ENCODE results near the gene NUP214. TPM values are rescaled to one million over a fixed set of nuclear protein-coding genes. Genes with fewer than 3 reads are reported as not detected.
"Not testable (repeated sequence)": the region's sequence is repeated elsewhere in the genome, so short reads cannot be mapped to it uniquely, and the experiment has no call there.

NUP214 gene
- total RNA-seq, 1 donor: 53.0 TPM

DNA sequence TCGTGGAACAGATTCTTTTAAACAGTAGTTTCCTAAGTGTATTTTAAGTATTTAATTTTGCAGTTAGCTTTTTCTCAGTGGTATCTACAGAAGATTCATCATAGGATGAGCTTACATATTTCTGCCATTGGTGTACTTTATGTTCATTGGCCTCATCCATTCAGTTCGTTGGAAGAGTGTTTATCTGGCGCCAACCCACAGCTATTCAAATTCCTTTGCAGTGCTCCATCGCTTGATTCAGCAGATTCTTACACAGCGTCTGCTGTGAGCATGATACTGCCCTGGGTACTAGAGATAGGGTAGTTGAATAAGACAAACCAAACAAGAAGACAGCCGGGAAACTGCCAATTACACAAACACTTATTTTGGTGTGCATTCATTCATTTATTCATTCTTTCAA is 55.1 kb downstream of the NUP214 start:
- H3K4me1 ChIP-seq (ENCODE audit: insufficient read depth, low read length): peaks cover 16% of the 10 kb centered on the region
- no peak overlapping the region for H3K4me3 ChIP-seq (ENCODE audit: low read length)
- H3K9me3 ChIP-seq (ENCODE audit: low read depth, low read length): no peaks in the 10 kb centered on the region
- H3K27me3 ChIP-seq (ENCODE audit: insufficient read depth, low read length): no peaks in the 10 kb centered on the region

DNA sequence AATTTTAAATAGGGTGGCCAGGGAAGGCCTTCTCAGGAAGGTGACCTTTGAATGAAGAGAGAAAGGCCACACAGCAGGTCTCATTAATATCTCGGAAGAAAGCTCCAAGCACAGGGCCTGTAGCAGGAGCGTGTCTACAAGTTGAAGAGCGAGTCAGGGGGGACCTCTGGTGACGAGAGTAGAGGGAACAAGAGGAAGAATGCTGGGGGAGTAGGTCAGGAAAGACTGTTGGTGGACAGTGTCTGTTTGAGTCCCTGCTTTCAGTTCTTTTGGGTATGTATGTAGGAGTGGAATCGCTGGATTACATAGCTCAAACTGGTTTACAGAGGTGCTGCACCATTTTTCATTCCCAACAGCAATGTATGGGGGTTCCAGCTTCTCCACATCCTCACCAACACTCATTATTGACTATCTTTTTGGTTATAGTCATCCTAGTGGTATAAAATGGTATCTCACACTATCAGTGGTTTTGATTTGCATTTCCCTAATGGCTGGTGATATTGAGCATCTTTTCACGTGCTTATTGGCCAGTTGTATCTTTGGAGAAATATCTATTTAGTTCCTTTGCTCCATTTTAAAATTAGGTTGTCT is 55.8 kb downstream of the NUP214 start:
- H3K9me3 ChIP-seq (ENCODE audit: low read depth, low read length): no peaks in the 10 kb centered on the region
- H3K27me3 ChIP-seq (ENCODE audit: insufficient read depth, low read length): no peaks in the 10 kb centered on the region
- peaks cover 16% of the 10 kb centered on the region for H3K4me1 ChIP-seq (ENCODE audit: insufficient read depth, low read length)
- no peak overlapping the region for H3K4me3 ChIP-seq (ENCODE audit: low read length)

DNA sequence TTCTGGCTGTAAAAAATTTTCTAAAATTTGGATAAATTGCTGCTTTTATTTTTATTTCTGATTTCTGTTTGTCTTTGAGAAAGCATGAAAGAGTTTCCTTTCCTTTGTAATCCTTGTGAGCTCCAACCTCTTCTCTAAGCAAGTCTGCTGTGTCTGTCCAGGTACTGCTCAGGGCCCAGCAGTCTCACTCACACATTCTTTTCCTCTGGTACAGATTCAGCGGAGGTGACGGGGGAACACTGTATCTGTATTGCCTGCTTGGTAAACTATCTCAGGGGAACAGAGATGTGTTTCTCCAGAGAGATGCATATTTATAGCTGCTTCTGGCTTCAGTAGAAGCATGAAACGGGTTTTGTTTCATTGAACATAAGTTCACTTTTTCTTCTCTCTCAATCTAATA is 60.5 kb downstream of the NUP214 start:
- H3K9me3 ChIP-seq (ENCODE audit: low read depth, low read length): no peaks in the 10 kb centered on the region
- H3K4me3 ChIP-seq (ENCODE audit: low read length): no peak overlapping the region
- H3K27me3 ChIP-seq (ENCODE audit: insufficient read depth, low read length): no peaks in the 10 kb centered on the region
- no peaks in the 10 kb centered on the region for H3K4me1 ChIP-seq (ENCODE audit: insufficient read depth, low read length)

DNA sequence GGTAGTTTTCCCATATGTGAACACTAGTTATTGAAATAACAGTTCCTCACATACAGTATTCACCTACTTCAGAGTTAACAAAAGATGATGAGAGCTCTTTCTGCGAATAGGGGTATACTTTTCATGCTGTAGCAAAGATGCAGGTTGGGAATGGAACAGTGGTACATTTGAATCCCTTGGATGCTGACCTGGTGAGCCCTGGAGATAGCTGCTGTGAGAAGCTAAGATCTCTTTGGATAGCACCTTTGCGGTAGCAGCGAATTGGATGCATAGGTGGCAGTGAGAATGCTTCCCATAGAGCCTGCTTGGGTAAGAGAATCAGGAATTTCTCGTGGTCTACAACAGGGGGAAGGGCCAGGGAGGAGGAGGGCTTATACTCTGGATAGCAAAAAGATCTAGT is 61.2 kb downstream of the NUP214 start:
- H3K4me1 ChIP-seq (ENCODE audit: insufficient read depth, low read length): no peaks in the 10 kb centered on the region
- H3K9me3 ChIP-seq (ENCODE audit: low read depth, low read length): no peaks in the 10 kb centered on the region
- H3K4me3 ChIP-seq (ENCODE audit: low read length): no peak overlapping the region
- H3K27me3 ChIP-seq (ENCODE audit: insufficient read depth, low read length): no peaks in the 10 kb centered on the region

DNA sequence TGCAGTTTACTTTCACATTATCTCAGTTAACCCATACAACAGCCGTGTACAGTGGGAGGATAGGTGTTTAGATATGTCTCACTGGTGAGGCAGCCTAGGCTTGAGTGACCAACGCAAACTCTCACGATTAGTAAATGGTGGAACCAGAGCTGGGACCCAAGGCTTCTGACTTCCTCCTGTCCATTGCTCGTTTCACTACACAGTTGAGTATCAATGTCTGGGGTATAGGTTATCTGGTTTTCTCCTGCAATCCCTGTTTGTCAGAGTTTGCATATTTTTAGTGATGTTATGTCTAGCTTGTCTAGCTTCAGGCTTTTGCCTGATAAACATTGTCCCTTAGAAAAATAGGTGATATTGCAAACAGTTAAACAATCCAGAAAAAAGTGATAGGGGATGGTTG is 62.6 kb downstream of the NUP214 start:
- Histone ChIP-seq H3K9me3 (ENCODE audit: low read depth, low read length) (no peaks in the 10 kb centered on the region), H3K4me1 (ENCODE audit: insufficient read depth, low read length) (no peaks in the 10 kb centered on the region), H3K27me3 (ENCODE audit: insufficient read depth, low read length) (no peaks in the 10 kb centered on the region), H3K4me3 (ENCODE audit: low read length) (no peak overlapping the region)

DNA sequence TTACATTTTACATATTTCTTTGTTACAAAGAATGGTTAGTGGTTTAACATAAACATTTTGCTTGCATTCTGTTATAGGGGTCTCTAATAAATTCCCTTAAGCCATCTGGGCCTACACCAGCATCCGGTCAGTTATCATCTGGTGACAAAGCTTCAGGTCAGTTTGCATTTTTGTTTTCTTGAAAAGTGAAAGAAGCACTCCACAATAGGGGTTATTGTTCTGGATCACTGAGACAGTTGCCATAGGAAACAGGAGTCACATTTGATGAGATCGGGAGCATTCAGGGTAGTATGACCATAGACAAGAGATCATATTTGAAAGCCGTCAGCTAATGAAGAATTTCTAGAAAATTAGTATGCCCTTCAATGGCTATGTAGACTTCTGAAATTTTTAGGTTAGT is 63.6 kb downstream of the NUP214 start:
- Histone ChIP-seq H3K4me3 (ENCODE audit: low read length) (no peak overlapping the region), H3K27me3 (ENCODE audit: insufficient read depth, low read length) (no peaks in the 10 kb centered on the region)

DNA sequence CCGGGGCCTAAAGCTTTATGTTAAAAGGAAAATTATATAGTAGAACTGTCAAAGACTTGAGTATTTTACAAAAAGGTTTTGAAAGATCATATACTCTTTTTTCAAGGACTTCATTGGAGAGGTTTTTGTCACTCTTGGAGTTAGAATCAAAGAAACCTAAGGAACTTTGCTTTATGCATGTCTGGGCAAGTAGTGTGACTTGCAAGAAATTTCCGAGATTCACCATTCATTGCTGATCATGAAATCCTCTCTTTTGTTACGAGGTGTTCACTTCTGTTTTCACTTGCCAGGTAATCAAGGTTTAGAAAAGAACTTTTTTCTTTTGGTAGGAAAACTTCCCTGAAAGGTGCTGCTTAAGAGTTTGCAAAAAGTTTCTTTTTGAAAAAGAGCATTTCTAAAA is 64.8 kb downstream of the NUP214 start:
- no peaks in the 10 kb centered on the region for H3K27me3 ChIP-seq (ENCODE audit: insufficient read depth, low read length)

More for the DNA sequence above, 63.6 kb downstream of the NUP214 start:
- Histone ChIP-seq H3K9me3 (ENCODE audit: low read depth, low read length) (no peaks in the 10 kb centered on the region), H3K4me1 (ENCODE audit: insufficient read depth, low read length) (no peaks in the 10 kb centered on the region)

DNA sequence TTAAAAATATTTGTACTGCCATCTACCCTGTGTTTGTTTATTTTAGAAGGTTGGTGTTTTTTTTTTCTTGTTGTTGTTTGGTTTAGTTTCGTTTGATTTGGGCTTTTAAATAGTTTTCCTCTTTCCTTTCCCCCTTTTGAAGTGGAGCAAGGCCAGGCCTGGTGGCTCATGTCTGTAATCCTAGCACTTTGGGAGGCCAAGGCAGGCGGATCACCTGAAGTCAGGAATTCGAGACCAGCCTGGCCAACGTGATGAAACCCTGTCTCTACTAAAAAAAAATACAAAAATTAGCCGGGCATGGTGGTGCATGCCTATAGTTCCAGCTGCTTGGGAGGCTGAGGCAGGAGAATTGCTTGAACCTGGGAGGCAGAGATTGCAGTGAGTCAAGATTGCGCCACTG is 65.6 kb downstream of the NUP214 start:
- H3K9me3 ChIP-seq (ENCODE audit: low read depth, low read length); H3K27me3 ChIP-seq (ENCODE audit: insufficient read depth, low read length); H3K4me3 ChIP-seq (ENCODE audit: low read length); H3K4me1 ChIP-seq (ENCODE audit: insufficient read depth, low read length): not testable (repeated sequence)

More for the DNA sequence above, 64.8 kb downstream of the NUP214 start:
- H3K9me3 ChIP-seq (ENCODE audit: low read depth, low read length): no peaks in the 10 kb centered on the region
- H3K4me1 ChIP-seq (ENCODE audit: insufficient read depth, low read length): no peaks in the 10 kb centered on the region
- no peak overlapping the region for H3K4me3 ChIP-seq (ENCODE audit: low read length)

DNA sequence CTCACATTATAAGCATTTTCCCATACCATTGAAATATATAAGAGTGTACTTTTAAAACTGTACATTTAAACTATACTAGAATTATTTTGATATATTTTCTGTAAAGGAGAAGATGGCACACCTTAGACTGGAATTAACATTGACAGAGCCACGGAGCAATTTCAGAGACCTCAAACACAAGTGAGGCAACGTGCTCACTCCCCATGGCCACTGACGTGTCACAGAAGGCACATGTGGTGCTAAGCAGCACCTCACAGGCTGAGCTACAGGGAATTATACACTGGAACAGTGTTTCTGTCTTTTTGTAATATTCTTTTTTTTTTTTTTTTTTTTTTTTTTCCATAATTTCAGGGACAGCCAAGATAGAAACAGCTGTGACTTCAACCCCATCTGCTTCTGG is 66.5 kb downstream of the NUP214 start:
- H3K9me3 ChIP-seq (ENCODE audit: low read depth, low read length): no peaks in the 10 kb centered on the region
- no peaks in the 10 kb centered on the region for H3K27me3 ChIP-seq (ENCODE audit: insufficient read depth, low read length)
- H3K4me1 ChIP-seq (ENCODE audit: insufficient read depth, low read length): no peaks in the 10 kb centered on the region
- H3K4me3 ChIP-seq (ENCODE audit: low read length): no peak overlapping the region

DNA sequence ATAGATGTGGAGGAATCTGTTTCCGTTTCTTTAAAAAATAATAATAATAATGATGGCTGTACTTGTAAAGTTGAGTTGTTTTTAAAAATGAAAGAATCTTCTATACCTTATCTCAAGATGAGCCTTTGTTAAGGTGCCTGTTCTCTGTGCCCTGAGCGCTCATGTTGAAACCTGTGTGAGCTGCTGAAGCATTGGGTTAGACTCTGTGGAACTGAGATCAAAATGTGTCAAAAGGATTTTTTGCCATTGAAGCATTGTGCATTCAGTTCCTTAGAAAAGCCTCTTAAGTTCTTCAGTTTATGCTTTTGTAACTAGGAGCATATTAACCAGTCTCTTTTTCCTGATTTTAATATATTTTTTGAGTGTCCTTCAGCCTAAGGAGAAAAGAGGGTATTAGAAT is 67.7 kb downstream of the NUP214 start:
- no peaks in the 10 kb centered on the region for H3K27me3 ChIP-seq (ENCODE audit: insufficient read depth, low read length)
- no peaks in the 10 kb centered on the region for H3K9me3 ChIP-seq (ENCODE audit: low read depth, low read length)
- no peak overlapping the region for H3K4me3 ChIP-seq (ENCODE audit: low read length)
- H3K4me1 ChIP-seq (ENCODE audit: insufficient read depth, low read length): no peaks in the 10 kb centered on the region

DNA sequence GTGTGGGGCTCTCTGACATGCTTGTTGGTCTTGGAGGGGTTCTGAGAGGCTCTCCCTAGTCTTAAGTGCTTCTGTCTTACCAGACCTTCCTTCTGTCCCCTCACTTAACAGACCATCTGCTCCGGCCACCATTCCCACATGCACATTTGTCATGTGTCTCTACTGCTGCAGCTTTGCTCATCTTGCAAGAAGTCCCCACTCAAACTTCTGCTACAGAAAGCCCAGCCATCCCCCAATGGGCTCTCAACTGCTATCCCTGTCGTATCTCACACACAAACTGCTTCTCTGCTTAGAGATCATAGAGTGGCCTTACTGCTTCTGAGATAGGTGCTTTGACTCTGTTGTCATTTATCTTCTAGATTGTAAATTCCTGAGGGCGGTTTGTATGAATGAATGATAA is 69.4 kb downstream of the NUP214 start:
- H3K9me3 ChIP-seq (ENCODE audit: low read depth, low read length): no peaks in the 10 kb centered on the region
- no peaks in the 10 kb centered on the region for H3K4me1 ChIP-seq (ENCODE audit: insufficient read depth, low read length)
- no peaks in the 10 kb centered on the region for H3K27me3 ChIP-seq (ENCODE audit: insufficient read depth, low read length)
- no peak overlapping the region for H3K4me3 ChIP-seq (ENCODE audit: low read length)

DNA sequence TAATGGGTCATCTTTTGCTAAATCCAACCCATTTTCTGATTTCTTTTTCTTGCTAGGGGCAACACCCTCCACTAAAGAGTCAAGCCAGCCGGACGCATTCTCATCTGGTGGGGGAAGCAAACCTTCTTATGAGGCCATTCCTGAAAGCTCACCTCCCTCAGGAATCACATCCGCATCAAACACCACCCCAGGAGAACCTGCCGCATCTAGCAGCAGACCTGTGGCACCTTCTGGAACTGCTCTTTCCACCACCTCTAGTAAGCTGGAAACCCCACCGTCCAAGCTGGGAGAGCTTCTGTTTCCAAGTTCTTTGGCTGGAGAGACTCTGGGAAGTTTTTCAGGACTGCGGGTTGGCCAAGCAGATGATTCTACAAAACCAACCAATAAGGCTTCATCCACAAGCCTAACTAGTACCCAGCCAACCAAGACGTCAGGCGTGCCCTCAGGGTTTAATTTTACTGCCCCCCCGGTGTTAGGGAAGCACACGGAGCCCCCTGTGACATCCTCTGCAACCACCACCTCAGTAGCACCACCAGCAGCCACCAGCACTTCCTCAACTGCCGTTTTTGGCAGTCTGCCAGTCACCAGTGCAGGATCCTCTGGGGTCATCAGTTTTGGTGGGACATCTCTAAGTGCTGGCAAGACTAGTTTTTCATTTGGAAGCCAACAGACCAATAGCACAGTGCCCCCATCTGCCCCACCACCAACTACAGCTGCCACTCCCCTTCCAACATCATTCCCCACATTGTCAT is 72.0 kb downstream of the NUP214 start:
- no peaks in the 10 kb centered on the region for H3K9me3 ChIP-seq (ENCODE audit: low read depth, low read length)
- no peak overlapping the region for H3K4me3 ChIP-seq (ENCODE audit: low read length)
- H3K4me1 ChIP-seq (ENCODE audit: insufficient read depth, low read length): peaks cover 6% of the 10 kb centered on the region
- no peaks in the 10 kb centered on the region for H3K27me3 ChIP-seq (ENCODE audit: insufficient read depth, low read length)

DNA sequence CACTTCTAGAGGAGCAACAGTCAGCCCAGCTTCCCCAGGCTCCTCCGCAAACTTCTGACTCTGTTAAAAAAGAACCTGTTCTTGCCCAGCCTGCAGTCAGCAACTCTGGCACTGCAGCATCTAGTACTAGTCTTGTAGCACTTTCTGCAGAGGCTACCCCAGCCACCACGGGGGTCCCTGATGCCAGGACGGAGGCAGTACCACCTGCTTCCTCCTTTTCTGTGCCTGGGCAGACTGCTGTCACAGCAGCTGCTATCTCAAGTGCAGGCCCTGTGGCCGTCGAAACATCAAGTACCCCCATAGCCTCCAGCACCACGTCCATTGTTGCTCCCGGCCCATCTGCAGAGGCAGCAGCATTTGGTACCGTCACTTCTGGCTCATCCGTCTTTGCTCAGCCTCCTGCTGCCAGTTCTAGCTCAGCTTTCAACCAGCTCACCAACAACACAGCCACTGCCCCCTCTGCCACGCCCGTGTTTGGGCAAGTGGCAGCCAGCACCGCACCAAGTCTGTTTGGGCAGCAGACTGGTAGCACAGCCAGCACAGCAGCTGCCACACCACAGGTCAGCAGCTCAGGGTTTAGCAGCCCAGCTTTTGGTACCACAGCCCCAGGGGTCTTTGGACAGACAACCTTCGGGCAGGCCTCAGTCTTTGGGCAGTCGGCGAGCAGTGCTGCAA is 72.8 kb downstream of the NUP214 start:
- no peak overlapping the region for H3K4me3 ChIP-seq (ENCODE audit: low read length)
- peaks cover 15% of the 10 kb centered on the region for H3K4me1 ChIP-seq (ENCODE audit: insufficient read depth, low read length)
- no peaks in the 10 kb centered on the region for H3K27me3 ChIP-seq (ENCODE audit: insufficient read depth, low read length)
- H3K9me3 ChIP-seq (ENCODE audit: low read depth, low read length): no peaks in the 10 kb centered on the region

DNA sequence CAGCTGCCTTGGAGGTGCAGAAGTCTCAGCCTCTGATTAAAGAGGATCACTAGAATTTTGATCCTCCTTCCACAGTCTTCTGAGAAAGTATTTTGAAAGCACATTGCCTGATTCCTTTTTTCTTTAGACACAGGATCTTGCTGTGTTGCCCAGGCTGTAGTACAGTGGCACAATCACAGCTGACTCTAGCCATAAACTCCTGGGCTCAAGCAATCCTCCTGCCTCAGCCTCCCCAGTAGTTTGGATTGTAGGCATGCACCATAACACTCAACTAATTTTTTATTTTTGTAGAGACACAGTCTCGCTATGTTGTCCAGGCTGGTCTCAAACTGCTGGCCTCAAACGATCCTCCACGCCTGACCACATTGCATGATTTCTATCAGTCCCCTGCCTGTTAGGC is 76.5 kb downstream of the NUP214 start:
- Histone ChIP-seq H3K4me1 (ENCODE audit: insufficient read depth, low read length) (peaks cover 24% of the 10 kb centered on the region), H3K4me3 (ENCODE audit: low read length) (no peak overlapping the region), H3K9me3 (ENCODE audit: low read depth, low read length) (no peaks in the 10 kb centered on the region), H3K27me3 (ENCODE audit: insufficient read depth, low read length) (no peaks in the 10 kb centered on the region)

DNA sequence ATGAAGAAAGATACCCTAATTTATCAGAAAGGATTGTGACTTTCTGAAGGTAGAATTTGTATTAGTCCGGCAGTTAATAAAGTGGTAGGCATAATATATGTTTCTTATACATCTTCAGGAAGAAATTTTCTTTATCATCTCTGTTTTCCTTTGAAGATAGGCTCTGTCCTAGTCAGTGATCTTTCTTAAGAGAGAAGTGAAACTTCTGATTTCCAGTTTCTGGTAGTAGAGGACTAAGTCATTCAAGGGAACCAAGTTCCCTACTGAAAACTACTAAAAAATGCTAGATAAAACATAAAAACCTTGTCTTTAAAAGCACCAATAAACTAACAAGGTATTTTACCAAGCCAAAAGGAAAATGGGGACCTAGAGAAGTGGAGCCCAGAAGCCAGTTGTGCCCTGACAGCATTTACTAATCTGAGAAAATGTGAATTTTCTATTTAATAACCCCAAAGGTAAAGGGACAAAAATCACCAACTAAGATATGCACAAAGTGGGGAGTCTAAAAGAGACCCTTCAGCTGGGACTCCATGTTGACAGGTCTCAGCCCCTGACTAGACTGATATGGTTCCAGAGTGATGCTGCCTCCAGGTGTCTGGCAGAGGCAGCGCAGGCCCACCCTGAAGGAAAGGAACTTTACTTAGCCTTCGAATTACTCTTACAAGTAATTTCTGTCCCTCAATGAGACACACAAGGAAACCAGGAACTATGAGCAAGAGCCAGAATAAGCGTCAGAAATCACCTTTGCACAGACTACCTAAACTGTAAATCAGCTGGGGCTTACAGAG is 78.2 kb downstream of the NUP214 start:
- Histone ChIP-seq H3K27me3 (ENCODE audit: insufficient read depth, low read length) (no peaks in the 10 kb centered on the region), H3K4me3 (ENCODE audit: low read length) (no peak overlapping the region), H3K4me1 (ENCODE audit: insufficient read depth, low read length) (peaks cover 24% of the 10 kb centered on the region), H3K9me3 (ENCODE audit: low read depth, low read length) (no peaks in the 10 kb centered on the region)

Data from mononuclear cell (primary cell).